SK-N-MC (cell line): ENCODE results near the gene RAD23B.

ENCODE experiments used
- EZH2 ChIP-seq: fragments of 200-600 bp; sonication (generic); IDR thresholded peaks from one replicate; pipeline ENCODE4 v1.6.1; 2017; ENCODE audit warnings: antibody characterized with exemption
- FOXP2 ChIP-seq: optimal IDR thresholded peaks from 2 replicates; pipeline ENCODE3; 2011; ENCODE audit warnings: mild to moderate bottlenecking, moderate library complexity; ENCODE audit not compliant: insufficient read depth; ENCODE audit errors: extremely low read length, control extremely low read depth
- POLR2AphosphoS5 ChIP-seq: IDR thresholded peaks from 2 replicates; pipeline ENCODE4 v1.6.1; 2012; ENCODE audit warnings: mild to moderate bottlenecking, low read depth, low read length, borderline replicate concordance

- TF ChIP-seq POLR2AphosphoS5 (no peak; the same call in 1 of the 2 replicates), FOXP2 (no peak), EZH2 (no peak)
These were observed 54.9 kb downstream of the RAD23B start for GRCh38 chr9:107337676-107338590.
